Measurements from ENCODE around the gene DENND11.

DNA sequence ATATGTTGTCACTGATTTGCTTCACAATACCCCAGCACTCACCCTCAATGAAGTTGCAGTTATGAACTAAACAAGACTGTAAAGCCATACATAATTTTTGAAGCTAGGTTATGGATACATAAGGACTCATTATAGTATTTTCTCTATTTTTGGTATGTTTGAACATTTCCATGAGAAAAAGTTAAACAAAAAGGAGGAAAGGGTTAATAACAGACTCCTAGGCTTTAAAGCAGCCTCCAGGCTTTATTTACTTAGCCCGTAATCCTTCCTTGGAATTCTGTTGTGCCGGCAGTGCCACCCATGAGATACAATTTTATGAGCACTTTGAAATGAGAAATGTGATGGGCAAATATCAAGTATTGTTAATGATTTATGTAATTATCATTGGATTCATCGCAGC is 2.1 kb upstream of the DENND11 start:
- no peak for TF ChIP-seq POLR2A (IDR thresholded peaks at IDR 0.05)
- TF ChIP-seq, protein P1, sequence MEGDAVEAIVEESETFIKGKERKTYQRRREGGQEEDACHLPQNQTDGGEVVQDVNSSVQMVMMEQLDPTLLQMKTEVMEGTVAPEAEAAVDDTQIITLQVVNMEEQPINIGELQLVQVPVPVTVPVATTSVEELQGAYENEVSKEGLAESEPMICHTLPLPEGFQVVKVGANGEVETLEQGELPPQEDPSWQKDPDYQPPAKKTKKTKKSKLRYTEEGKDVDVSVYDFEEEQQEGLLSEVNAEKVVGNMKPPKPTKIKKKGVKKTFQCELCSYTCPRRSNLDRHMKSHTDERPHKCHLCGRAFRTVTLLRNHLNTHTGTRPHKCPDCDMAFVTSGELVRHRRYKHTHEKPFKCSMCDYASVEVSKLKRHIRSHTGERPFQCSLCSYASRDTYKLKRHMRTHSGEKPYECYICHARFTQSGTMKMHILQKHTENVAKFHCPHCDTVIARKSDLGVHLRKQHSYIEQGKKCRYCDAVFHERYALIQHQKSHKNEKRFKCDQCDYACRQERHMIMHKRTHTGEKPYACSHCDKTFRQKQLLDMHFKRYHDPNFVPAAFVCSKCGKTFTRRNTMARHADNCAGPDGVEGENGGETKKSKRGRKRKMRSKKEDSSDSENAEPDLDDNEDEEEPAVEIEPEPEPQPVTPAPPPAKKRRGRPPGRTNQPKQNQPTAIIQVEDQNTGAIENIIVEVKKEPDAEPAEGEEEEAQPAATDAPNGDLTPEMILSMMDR (IDR thresholded peaks at IDR 0.05 in 4 of 5, conservative IDR thresholded peaks at IDR 0.05 in 1 of 5), result no peak
